COLO829 (cell line): ENCODE results near the gene OLIG2.

Experiments used
- DNase-seq: peaks from one replicate; pipeline ENCODE4 v3.0.0; 2012; ENCODE audit warnings: low spot score

The OLIG2 gene

GRCh38 chr21:33033094-33033951, 7.6 kb downstream of the OLIG2 start:
- DNase-seq = no peak

GRCh38 chr21:33033961-33034413, 8.3 kb downstream of the OLIG2 start:
- no peak for DNase-seq

GRCh38 chr21:33035147-33035546, 9.4 kb downstream of the OLIG2 start:
- DNase-seq = no peak

GRCh38 chr21:33036430-33037162, 10.9 kb downstream of the OLIG2 start:
- DNase-seq = no peak

- no peak for DNase-seq
Observed at GRCh38 chr21:33037501-33037900, 11.8 kb downstream of the OLIG2 start.

- no peak for DNase-seq
Observed at GRCh38 chr21:33039536-33039935, 13.8 kb downstream of the OLIG2 start.

GRCh38 chr21:33040215-33040614, 14.5 kb downstream of the OLIG2 start:
- DNase-seq = no peak

- no peak for DNase-seq
Observed at GRCh38 chr21:33041981-33042380, 16.2 kb downstream of the OLIG2 start.

- DNase-seq = peak; percentile 42
Observed at GRCh38 chr21:33042812-33043211, 17.1 kb downstream of the OLIG2 start.

GRCh38 chr21:33046455-33046854, 20.7 kb downstream of the OLIG2 start:
- no peak for DNase-seq

GRCh38 chr21:33047231-33047630, 21.5 kb downstream of the OLIG2 start:
- peak; percentile 24 for DNase-seq

- no peak for DNase-seq
Observed at GRCh38 chr21:33051925-33052324, 26.2 kb downstream of the OLIG2 start.

GRCh38 chr21:33053951-33054350, 28.2 kb downstream of the OLIG2 start:
- DNase-seq = peak; percentile 74

- no peak for DNase-seq
Observed at GRCh38 chr21:33055991-33056390, 30.3 kb downstream of the OLIG2 start.

GRCh38 chr21:33057385-33057940, 31.7 kb downstream of the OLIG2 start:
- DNase-seq = no peak

GRCh38 chr21:33058527-33058926, 32.8 kb downstream of the OLIG2 start:
- DNase-seq = no peak

GRCh38 chr21:33058957-33059356, 33.2 kb downstream of the OLIG2 start:
- DNase-seq = no peak

- DNase-seq = no peak
Observed at GRCh38 chr21:33059380-33059841, 33.7 kb downstream of the OLIG2 start.

GRCh38 chr21:33061233-33061632, 35.5 kb downstream of the OLIG2 start:
- no peak for DNase-seq

GRCh38 chr21:33063375-33063883, 37.7 kb downstream of the OLIG2 start:
- no peak for DNase-seq

- DNase-seq = no peak
Observed at GRCh38 chr21:33063907-33064622, 38.3 kb downstream of the OLIG2 start.
